ENCODE data around the gene MEAK7. TPM values are rescaled to one million over a fixed set of nuclear protein-coding genes. Genes with fewer than 3 reads are reported as not detected.

MEAK7 gene
- total and polyA plus RNA-seq, 2 of the 8 experiments (the other 6 are each of a cell fraction or from before 2014, with no cell fraction given): 9.6 to 19.6 TPM

DNA sequence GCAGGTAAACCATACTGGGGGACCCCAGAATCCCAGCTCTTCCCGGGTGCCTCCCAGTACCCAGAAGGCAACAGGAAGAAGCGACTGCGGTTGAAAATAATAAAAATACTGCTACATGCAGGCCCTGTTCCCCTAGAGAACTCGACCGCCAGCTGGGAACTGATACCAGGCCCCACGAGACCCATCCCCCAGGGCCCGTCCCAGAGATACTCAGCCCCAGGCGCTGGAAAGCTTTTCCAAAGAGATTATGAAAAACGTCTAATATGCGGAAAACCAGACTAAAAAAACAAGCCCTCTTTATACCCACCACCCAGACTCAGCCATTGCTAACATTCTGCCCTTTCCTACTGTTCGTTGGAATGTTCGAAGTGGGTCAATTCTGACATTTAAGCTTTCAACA is 12.9 kb upstream of the MEAK7 start:
- FAIRE-seq: no peak
- Histone ChIP-seq H2BK20ac (ENCODE audit: low read length) (no peak overlapping the region; the same call in 1 of the 2 replicates), H3K4me2 (ENCODE audit: insufficient read depth in 1 of 2, low read depth in 2 of 2, low read length in 2 of 2) (no peak overlapping the region), H3K36me3 (ENCODE audit: control insufficient read depth in 2 of 4, insufficient read depth in 4 of 4, low read length in 3 of 4) (no peaks in the 10 kb centered on the region), H2BK120ac (replicated peaks; ENCODE audit: low read depth, low read length) (no peak overlapping the region), H3K79me1 (ENCODE audit: low read depth, low read length) (no peaks in the 10 kb centered on the region), H3K14ac (ENCODE audit: insufficient read length) (no peak overlapping the region), H2BK5ac (ENCODE audit: low read depth, low read length) (no peak overlapping the region), H3K9ac (replicated peaks in 1 of 4; ENCODE audit: extremely low read depth in 1 of 4, low read depth in 3 of 4, low read length in 3 of 4) (no peak overlapping the region), H3K27ac (ENCODE audit: low read depth, low read length) (no peak overlapping the region), H4K20me1 (replicated peaks in 1 of 2; ENCODE audit: control insufficient read depth in 1 of 2, insufficient read depth in 2 of 2, low read length in 2 of 2) (no peaks in the 10 kb centered on the region), H2BK12ac (ENCODE audit: low read depth, low read length) (no peak overlapping the region), H4K8ac (ENCODE audit: extremely low read depth, insufficient read depth, low read length) (no peak overlapping the region), H3K18ac (ENCODE audit: extremely low read depth, low read length) (no peak overlapping the region), H3K27me3 (replicated peaks in 1 of 4; ENCODE audit: control insufficient read depth in 3 of 4, extremely low read depth in 1 of 4, insufficient read depth in 3 of 4, low read length in 3 of 4) (no peaks in the 10 kb centered on the region; a peak in 1 of 7 replicates), H2AK5ac (ENCODE audit: low read depth, low read length) (no peak overlapping the region), H3K4ac (replicated peaks; ENCODE audit: insufficient read length, low read depth, low read length) (no peak overlapping the region), H4K5ac (ENCODE audit: insufficient read length, low read depth, low read length) (no peak overlapping the region), H2AFZ (ENCODE audit: low read length) (no peak overlapping the region), H2BK15ac (ENCODE audit: low read length) (no peak overlapping the region), H3K9me3 (ENCODE audit: insufficient read depth in 2 of 2, low read depth in 1 of 2, low read length in 1 of 2) (no peaks in the 10 kb centered on the region), H3K4me1 (replicated peaks in 1 of 4; ENCODE audit: control insufficient read depth in 3 of 4, insufficient read depth in 4 of 4, low read length in 3 of 4) (peaks cover 0 to 9% (median 3%) of the 10 kb centered on the region in 4 experiments; a peak in 5 of 7 replicates), H3K79me2 (ENCODE audit: control insufficient read depth in 1 of 2, insufficient read depth in 2 of 2, low read length in 2 of 2) (no peaks in the 10 kb centered on the region), H4K91ac (replicated peaks; ENCODE audit: insufficient read length, low read length) (no peak overlapping the region), H3K56ac (replicated peaks; ENCODE audit: insufficient read length, low read depth, low read length) (no peak overlapping the region), H3K4me3 (ENCODE audit: extremely low read depth in 1 of 4, insufficient read depth in 2 of 4, low read depth in 3 of 4, low read length in 4 of 4) (no peak overlapping the region), H3K23me2 (ENCODE audit: low read depth, low read length) (no peaks in the 10 kb centered on the region), H3K23ac (ENCODE audit: insufficient read length) (no peak overlapping the region)
- 84% methylated on average over 12 of the region's 12 CpGs; no CpG with 5 or more reads in 1 of the 2 experiments for WGBS, 2 experiments (ENCODE audit: extremely low coverage in 1 of 2, insufficient coverage in 1 of 2, insufficient read length in 1 of 2, insufficient replicate concordance in 2 of 2, low coverage in 1 of 2, low lambda C conversion rate in 2 of 2, missing lambda C conversion rate in 1 of 2)
- CTCF ChIA-PET (ENCODE audit: partially characterized antibody): interaction anchor here (0.8 to 5.1 kb wide), 6 partner anchors 10 to 105 kb away, joined by 3 to 30 read pairs (median 5); no protein-coding TSS in a partner anchor
- POLR2A ChIA-PET (ENCODE audit: partially characterized antibody): no interaction called here
- no peak for DNase-seq (ENCODE audit: low read depth in 1 of 2, low spot score in 2 of 2)
- TF ChIP-seq RNF2 (IDR thresholded peaks at IDR 0.05; ENCODE audit: borderline replicate concordance, low read depth, low read length, missing control alignments, poor library complexity, severe bottlenecking) (no peak), CBX8 (IDR thresholded peaks at IDR 0.05; ENCODE audit: borderline replicate concordance, low read depth, low read length) (no peak), RXRA (IDR thresholded peaks at IDR 0.05; ENCODE audit: insufficient read depth, low read depth, low read length) (no peak), CHD1 (IDR thresholded peaks at IDR 0.05; ENCODE audit: low read depth, low read length) (no peak), SRF (IDR thresholded peaks at IDR 0.05; ENCODE audit: low read depth, low read length) (no peak), SAP30 (IDR thresholded peaks at IDR 0.05; ENCODE audit: insufficient read depth, insufficient replicate concordance, low read length) (no peak), SIX5 (IDR thresholded peaks at IDR 0.05; ENCODE audit: low read depth, low read length) (no peak), NANOG (IDR thresholded peaks at IDR 0.05; ENCODE audit: insufficient read depth, low read depth, low read length, poor library complexity, severe bottlenecking) (no peak), BRCA1 (IDR thresholded peaks at IDR 0.05; ENCODE audit: low read depth, low read length) (no peak), CREB1 (IDR thresholded peaks at IDR 0.05) (no peak), FOSL1 (IDR thresholded peaks at IDR 0.05; ENCODE audit: insufficient read depth, low read depth, low read length) (no peak), TEAD4 (IDR thresholded peaks at IDR 0.05; ENCODE audit: low read depth, low read length) (no peak), KDM1A (IDR thresholded peaks at IDR 0.05; ENCODE audit: borderline replicate concordance, low read length) (no peak), HDAC2 (IDR thresholded peaks at IDR 0.05; ENCODE audit: borderline replicate concordance in 1 of 2, low read depth in 2 of 2, low read length in 2 of 2) (no peak)
